HUDEP-2 (cell line): ENCODE measurements around the gene CRMP1.

ENCODE experiments used
- DNase-seq, 76 experiments: peaks; one replicate each; lab custom pipeline; 2025; ENCODE audit not compliant: unreplicated experiment in 76 of 76; lab: John Stamatoyannopoulos, UW

Gene CRMP1

GRCh38 chr4:5893004-5893580 is at the start of gene CRMP1:
CRMP1 (minus strand) TSS chr4:5893086; CDS start chr4:5892969, 117 bp downstream.
- no peak for DNase-seq

DNA sequence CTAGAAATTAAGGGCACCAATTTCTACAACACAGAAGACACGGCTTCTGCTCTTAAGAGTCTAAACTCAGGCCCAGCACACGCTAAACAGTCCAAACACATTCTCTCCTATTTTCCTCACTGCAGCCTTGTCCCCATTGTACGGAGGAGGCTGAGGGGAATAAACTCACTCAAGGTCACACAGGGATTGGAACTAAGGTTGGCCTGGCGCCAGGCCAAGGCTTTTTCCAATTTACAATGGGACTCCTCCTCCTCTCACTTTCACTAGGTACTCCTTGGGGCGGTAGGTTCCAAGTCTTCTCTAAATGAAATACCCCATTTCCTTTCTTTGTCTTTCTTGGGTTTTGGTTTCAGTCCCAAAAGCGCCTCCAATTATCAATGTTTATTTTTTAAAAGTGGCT is 48.7 kb upstream of the CRMP1 start:
- no peak for DNase-seq

GRCh38 chr4:5940470-5941203 is 47.8 kb upstream of the CRMP1 start:
- no peak for DNase-seq

DNA sequence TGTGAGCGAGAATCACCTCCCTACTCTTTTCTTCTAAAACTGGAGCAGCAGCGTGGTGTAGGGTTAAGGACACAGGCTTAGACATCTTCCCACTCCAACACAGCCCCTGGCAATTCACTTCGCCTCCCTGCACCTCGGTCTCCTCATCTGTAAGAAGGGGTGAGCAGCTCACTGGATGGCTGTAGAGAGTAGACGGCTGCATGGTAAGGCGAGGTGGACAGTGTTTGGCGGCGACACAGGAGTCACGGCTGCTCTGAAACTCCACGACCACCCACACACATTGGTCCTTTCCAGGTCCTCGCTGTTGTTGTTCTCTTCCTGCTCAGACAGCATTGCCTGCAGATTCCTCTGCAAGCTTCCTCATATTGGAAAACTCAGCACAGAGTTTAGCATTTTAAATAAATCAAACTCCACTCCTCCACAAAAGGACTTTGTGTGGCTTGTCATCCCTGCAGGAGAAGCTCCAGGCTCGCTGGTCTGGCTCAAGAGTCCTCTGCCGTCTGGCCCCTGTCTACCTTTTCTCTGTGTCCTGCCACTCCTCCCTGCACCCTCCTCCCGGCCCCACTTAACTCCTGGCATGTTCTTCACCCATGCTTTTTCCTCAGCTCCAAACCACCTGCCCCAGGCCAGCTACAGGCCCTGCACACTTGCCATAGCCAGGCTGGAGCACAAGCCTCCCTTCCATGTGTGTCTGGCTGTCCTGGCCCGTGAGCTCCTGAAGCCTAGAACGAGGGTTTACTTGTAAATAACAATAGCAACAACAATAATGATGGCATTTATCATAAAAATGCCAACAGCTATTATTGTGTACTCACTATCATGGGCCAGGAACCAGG is 41.3 kb upstream of the CRMP1 start:
- no peak for DNase-seq

DNA sequence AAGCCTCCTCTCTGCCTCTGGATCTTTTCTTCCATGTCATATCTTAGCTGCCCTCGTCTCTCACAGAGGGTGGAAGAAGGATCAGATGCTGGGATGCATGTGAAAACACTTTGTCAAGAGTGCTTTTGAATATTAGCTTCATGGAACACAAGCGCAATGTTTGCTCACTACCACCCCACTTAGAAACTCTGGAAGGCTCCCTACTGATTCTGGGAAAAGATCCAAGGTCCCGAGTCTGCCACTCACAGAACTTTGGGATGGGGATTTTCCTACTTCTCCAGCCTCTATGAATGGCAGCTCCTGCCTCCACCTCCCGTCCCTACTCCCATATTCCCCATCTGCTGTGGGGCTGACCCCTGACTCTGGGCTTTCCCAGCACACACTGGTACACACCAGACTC is 40.2 kb upstream of the CRMP1 start:
- DNase-seq, result no peak

DNA sequence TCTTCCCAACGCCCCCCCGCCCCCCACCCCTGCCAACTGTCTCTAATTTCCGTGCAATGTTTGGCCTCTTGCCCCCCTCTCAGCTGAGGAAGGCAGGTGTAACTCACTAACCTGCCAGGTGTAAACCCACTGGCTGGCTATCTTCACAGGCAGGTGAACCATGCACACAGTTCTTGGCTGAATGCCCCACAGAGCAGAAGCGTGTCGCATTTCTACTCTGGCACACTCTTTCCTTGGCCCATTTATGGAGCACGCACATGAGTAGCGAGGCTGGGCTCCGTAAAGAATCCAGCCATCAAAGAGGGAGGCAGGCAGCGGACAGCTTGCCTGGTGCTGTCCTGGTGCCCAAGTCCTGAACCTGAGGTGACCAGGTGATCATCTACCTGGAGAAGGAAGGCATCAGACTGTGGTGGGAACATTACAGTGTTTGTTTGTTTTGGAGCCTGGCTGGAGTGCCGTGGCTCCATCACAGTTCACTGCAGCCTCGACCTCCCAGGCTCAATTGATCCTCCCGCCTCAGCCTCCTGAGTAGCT is 39.2 kb upstream of the CRMP1 start:
- DNase-seq, result no peak

DNA sequence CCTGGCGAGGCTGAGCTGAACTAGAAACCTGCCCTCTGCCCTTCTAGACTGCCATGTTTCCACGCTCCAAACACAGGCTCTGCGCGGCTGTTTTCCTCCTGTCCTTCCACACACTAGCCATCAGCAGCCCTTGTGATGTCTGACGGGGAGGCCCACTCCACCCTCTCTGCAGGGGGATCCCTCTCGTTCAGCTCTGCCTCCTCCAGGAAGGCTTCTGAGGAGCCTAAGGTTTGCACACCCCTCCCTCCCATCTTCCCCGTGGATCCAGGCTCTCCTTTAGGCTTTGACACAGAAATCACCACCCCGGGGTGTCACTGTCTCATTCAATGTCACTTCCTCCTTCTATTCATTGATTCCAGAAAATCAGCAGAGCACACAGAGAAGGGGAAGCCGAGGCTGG is 38.6 kb upstream of the CRMP1 start:
- DNase-seq, result no peak

- no peak for DNase-seq
Observed at GRCh38 chr4:5930876-5931275, 38.0 kb upstream of the CRMP1 start.

DNA sequence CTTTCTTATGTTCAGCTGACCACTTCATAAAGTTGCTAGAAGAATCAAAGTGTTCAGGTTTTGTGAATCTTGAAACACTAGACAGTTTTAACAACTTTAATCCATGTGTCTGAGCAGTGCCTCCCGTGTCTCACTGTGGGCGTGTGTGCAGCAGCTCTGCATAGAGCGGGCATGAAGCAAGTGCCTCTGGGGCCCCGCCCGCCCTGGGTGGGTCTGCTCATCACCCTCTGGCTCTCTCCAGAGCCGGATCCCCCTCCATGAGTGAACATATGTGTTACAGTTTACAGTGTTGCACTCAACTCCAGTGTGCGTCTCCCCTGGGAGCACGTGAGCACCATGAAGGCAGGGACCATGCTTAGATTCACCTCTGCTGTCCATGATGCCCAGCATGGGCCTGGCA is 37.6 kb upstream of the CRMP1 start:
- DNase-seq, result no peak

DNA sequence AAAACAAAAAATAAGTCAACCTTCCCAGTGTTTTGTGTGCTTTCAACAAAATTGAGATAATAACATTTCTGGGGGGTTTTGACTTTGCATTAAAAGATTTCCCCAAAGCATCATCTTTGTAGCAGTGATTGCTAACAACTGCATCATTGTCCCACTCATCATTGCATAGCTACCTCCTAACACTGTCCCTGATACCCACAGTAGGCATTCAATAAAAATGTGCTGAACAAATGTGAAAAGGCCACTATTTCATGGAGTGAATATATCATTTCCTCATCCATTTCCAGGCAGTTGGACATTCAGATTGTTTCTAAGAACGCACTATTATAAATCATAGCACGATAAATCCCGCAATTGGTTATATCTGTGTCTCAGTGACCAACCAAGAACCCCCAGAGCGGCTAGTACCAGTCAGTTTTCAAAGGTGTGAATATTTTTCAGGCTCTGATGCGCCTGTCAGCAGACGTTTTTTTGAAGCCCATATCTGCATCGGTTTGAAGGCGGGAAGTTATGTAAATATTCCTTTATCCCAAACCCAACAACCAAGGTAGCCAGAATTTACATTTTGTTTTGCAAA is 36.0 kb upstream of the CRMP1 start:
- DNase-seq, result no peak

DNA sequence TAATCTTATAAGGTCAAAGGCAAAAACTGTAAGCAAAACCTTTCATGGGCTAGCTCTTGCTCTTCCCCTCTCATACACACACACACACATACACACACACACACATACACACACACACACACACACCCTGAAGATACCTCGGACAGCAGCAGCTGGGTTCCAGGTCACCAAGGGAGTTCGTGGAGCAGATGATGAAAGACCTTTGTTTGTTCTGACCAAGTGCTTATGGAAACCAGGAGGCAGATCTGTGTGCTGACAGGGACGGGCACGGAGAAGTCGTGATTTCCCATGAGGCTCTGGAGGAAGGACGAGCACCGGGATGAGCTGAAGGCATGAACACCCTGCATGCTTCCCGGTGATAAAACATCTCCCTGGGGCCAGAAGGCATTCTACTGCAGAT is 35.4 kb upstream of the CRMP1 start:
- no peak for DNase-seq

GRCh38 chr4:5927747-5928146 is 34.9 kb upstream of the CRMP1 start:
- DNase-seq, result no peak

GRCh38 chr4:5927116-5927515 is 34.2 kb upstream of the CRMP1 start:
- no peak for DNase-seq

DNA sequence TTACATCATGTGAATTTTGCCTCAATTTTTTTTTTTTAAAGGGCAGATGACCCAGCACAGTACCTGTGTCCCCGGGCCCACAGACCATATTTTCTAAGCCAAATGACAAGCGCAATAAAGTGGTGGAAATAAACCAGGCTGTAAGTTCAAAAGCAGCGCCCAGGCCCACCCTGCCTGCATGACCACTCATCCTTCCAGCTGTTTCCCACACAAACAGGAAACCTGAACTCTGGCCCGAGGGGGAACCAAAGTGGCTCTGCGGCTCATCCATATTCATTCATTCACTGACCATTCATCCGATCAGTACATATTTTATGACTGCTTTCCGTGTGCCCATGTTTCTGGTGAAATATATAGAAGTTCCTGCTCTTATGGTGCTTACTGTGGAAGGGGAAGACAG is 33.7 kb upstream of the CRMP1 start:
- no peak for DNase-seq

DNA sequence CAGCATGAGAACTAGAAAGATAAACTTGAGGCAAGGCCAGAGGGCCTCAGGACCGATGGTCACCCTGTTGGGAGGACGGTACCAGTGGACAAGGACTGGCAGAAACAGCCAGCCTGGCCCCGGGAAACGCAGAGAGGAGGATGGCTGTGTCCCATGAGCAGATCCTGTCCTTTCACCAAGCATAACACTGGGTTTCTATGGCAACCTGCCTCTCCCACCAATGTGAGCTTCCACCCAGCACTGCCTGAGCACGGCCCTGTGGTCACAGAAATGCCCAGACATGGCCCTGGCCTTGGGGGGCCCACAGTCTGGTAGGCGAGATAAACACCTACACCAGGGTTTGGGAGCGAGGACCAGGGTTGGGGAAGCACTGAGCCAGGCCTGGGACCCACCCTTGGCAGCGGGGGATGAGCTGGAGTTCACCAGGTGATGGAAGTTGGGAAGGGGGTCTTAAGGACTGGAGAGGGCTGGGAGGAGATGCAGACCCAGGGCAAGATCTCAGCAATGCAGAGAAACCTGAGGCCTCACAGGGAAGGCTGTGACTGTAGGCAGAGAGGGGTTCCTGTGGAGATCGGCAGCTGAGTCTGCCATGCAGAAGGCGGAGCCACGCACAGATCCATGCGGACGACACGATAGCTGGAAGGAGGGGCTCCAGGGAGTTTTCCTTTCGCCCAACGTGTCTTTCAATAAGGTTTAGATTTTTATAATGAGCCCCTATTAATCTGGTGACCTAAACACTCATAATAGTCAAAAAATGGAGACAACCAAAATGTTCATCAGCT is 32.7 kb upstream of the CRMP1 start:
- DNase-seq, result no peak

GRCh38 chr4:5924461-5925125 is 31.7 kb upstream of the CRMP1 start:
- no peak for DNase-seq

DNA sequence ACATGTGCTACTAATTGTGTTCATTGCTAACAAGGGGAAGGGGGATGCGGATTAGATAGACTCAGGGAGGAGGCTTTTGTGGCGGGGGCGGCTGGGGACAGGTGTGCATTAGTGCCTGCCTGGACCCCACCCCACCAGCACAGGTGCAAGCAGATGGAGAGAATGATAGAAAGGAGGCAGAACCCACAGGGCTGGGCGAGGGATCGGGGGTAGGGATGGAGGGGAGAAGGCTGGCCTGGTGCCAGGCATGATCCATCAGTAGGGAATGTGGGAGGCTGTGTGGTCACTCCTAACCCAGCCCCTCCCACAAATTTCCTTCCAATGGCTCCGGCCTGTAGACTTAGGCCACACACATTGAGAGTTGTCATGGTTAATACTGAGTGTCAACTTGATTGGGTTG is 30.5 kb upstream of the CRMP1 start:
- DNase-seq, result no peak

GRCh38 chr4:5922556-5922955 is 29.7 kb upstream of the CRMP1 start:
- DNase-seq, result no peak

GRCh38 chr4:5921981-5922380 is 29.1 kb upstream of the CRMP1 start:
- no peak for DNase-seq
